GM21786 (cell line): ENCODE measurements around the gene IFNAR1.

Experiments used
- ATAC-seq: cut with Tn5 transposase; IDR thresholded peaks from one replicate; pipeline ENCODE4 v1.9.1; 2021; ENCODE audit not compliant: unreplicated experiment

The IFNAR1 gene

GRCh38 chr21:33397717-33398116 lies 72.9 kb downstream of the IFNAR1 start:
- no peak for ATAC-seq

DNA sequence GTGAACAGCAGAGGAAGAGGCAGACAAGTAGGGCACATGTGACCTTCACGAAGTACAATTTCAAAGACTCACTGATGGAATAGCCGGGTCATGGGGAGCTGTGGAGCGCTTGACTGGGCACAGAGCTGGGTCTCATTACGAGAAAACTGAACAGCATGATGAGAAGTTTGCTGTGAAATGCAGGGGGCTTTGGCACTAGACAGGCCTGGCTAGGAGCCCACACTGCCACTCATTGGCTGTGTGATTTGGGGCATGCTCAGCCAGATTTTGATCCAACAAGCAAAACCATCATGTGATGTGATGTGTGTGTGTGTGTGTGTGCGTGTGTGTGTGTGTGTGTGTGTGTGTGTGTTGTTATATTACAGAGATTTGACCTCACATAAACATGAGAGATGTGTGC lies 73.6 kb downstream of the IFNAR1 start:
- ATAC-seq: no peak

DNA sequence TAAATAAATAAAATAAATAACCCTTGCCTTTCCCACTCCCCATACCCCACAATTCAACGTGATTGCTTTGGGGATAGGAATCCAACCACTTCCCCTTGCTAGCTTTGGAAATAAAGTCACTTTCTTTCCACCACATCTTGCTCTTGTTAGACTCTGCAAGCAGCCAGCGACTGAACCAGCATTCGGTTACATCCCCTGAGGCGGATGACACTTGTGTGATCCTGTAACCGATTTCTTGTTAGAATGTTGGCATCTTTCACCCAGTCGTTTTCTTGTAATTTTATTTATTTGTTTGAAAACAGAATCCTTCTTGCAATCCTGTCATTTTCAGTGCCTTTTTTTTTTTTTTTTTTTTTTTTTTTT lies 76.8 kb downstream of the IFNAR1 start:
- ATAC-seq: no peak

- ATAC-seq: no peak
Measured at GRCh38 chr21:33402001-33402979, 77.5 kb downstream of the IFNAR1 start.

DNA sequence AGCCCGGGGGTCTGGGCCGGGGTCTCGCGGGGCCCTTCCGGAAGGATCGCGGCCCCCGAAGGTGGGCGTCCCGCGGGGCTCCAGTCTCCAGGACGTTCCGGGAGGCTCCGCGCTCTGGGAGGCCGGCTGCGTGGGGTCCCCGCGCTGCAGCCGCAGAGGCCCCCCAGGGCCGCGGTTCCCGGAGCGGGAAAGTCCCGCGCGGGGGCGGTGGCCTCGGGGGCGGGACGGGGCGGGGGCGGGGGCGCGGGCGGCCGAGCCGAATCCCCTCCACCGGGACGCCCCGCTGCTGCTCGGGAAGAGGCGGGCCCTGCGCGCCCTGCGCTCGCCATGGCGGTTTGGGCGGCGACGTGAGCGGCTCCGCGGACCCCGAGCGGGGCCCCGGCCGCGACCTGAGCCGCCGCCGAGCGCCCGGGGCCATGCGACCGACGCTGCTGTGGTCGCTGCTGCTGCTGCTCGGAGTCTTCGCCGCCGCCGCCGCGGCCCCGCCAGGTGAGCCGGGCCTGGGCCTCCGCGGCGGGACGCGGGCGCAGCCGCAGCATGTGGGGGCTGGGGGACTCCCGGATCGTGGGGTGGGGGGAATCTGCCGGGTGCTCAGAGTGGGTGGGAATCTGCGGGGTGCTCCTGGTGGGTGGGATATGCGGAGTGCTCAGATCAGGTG lies 78.5 kb downstream of the IFNAR1 start, which contains the start of gene IFNGR2:
TSS of gene IFNGR2 (plus strand) at position 286 of the 658 bp plus-strand sequence. CDS start at position 417, 131 bp downstream.
- no peak for ATAC-seq

GRCh38 chr21:33403786-33404585 lies 79.2 kb downstream of the IFNAR1 start:
- ATAC-seq: no peak

DNA sequence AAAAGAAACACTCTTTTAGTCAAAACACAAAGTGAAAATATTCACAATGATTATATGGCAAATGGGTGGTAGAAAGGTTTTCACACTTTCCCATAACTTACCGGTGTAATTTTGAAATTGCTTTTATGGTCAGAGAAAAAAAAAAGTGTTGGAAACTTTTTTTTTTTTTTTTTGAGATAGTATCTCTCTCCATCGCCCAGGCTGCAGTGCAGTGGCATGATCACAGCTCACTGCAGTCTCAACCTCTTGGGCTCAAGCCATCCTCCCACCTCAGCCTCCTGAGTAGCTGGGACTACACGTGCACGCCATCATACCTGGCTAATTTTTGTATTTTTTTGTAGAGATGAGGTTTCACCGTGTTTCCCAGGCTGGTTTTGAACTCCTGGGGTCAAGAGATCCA lies 81.7 kb downstream of the IFNAR1 start:
- ATAC-seq: no peak
